ENCODE measurements around the gene LRRC8E. TPM values are rescaled to one million over a fixed set of nuclear protein-coding genes. Genes with fewer than 3 reads are reported as not detected.

LRRC8E gene
- total RNA-seq, 1 donor from 2014 or later: 6.6 TPM

DNA sequence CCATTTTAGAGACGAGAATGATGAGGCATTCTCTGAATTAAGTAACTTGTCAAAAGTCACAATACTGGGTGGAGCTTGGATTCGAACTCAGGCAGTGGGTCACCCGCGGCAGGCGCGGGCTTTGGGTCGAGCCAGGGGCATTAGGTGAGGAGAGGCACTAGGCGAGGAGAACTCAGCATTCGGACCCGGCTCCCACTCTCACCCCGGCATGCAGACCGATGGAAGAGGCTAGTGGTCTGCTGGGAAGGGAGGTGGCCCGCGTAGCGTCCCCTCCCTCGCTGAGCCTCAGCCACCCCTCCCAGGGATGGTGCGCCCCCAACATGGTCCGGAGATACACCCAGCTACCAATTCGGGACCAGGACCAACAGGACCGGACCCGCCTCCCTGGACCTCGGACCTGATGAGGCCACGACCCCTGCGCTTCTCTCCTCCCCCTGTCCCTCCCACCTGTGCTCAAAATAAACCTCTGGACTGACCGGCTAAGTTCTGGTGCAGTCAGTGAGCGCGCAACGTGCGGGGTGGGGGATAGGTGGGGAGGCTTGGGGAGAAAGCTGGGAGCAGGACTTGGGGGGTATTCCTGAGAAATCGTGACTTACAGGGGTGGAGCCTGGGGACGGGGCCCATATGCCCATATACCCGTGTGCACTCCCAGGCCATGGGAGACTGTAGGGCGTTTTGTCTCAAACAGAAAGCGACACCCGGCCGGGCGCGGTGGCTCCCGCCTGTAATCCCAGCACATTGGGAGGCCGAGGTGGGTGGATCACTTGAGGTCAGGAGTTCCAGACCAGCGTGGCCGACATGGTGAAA, 30.5 kb downstream of the LRRC8E start:
- H3K9me3 ChIP-seq: no peaks in the 10 kb centered on the region
- H3K36me3 ChIP-seq: peaks cover 15% of the 10 kb centered on the region
- no peak overlapping the region for H3K4me3 ChIP-seq
- peaks cover 54% of the 10 kb centered on the region for H3K4me1 ChIP-seq
- intact Hi-C loops (cut with DNase I): no loop called here
- TF ChIP-seq, protein P1, sequence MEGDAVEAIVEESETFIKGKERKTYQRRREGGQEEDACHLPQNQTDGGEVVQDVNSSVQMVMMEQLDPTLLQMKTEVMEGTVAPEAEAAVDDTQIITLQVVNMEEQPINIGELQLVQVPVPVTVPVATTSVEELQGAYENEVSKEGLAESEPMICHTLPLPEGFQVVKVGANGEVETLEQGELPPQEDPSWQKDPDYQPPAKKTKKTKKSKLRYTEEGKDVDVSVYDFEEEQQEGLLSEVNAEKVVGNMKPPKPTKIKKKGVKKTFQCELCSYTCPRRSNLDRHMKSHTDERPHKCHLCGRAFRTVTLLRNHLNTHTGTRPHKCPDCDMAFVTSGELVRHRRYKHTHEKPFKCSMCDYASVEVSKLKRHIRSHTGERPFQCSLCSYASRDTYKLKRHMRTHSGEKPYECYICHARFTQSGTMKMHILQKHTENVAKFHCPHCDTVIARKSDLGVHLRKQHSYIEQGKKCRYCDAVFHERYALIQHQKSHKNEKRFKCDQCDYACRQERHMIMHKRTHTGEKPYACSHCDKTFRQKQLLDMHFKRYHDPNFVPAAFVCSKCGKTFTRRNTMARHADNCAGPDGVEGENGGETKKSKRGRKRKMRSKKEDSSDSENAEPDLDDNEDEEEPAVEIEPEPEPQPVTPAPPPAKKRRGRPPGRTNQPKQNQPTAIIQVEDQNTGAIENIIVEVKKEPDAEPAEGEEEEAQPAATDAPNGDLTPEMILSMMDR (IDR thresholded peaks at IDR 0.05): no peak
- H3K27me3 ChIP-seq (ENCODE audit: low read depth): peaks cover 45% of the 10 kb centered on the region
- ATAC-seq (no peak), DNase-seq (no peak)
- no peak overlapping the region for H3K27ac ChIP-seq

DNA sequence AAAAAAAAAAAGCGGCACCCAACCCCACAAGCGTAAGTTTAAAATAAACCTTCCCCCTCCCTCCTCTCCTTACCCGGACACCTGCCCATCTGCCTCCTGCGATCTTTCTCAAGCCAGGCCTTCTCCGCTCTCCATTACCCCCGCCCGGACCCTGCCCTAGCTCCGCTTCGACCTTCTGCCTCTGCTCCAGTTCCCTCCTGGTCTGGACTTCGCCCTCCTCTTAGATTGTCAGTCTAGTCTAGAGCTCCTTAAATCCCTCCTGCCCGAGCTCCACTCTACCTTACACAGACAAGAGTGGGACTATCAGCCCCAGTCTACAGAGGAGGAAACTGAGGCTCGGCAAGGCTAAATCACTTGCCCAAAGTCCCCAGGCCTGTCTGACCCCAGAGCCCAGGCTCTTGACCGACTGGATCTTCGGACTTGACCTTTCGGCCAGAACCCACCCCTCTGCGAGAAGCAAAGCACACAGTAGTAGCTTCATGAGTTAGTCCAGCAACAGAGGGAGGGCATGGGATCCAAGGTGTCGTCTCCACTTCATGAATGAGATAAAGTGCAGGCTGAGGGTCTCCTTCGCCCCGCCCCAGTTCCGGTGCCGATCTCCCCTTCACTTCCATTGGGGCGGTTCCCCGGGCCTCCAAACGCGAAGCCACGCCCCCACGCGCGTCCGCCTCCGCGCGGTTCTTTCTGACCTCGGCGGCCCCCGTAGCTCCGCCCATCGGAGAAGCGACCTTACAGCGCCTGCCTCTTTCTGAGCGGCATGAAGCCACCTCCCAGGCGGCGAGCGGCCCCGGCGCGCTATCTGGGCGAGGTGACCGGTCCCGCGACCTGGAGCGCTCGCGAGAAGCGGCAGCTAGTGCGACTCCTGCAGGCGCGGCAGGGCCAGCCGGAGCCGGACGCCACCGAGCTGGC, 31.6 kb downstream of the LRRC8E start, which contains the start of gene SNAPC2:
SNAPC2 (plus strand) TSS at position 729 of the 909 bp plus-strand sequence; CDS start at position 758, 29 bp downstream.
- peaks cover 15% of the 10 kb centered on the region for H3K36me3 ChIP-seq
- intact Hi-C loops (cut with DNase I): no loop called here

DNA sequence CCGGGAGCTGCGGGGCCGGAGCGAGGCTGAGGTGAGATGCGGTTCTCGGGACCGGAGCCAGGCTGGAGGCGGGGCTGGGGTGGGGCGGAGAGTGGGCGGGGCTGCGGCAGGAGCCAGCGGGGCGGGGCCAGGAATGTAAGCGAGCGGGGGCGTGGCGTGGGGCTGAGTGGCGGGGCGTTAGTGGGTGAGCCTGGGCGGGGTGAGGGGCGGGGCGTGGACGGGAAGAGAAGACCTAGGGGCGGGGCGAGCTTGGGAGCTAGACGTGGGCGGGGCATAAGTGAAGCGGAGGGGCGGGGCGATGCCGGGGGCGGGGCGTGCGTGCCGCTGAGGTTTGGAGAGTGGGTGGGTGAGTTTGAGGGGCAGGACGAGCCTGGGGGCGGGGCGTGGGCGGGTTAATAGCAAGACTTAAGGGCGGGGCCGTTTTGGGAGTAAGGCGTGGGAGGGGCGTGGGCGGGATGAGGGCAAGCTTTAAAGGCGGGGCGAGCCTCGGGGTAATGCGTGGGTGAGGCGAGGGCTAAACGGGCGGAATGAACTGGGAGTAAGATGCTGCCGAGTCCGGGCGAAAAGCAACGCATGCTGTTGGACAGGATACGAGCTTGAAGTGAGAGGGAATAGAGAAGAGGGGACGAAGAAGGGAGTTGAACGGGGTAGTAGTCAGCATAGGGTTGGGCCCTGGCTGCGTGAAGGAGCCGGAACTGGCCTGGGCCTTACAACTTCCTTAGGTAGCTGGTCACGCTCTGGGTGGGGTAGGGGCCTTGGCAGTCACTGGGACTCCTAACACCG, 32.4 kb downstream of the LRRC8E start:
- intact Hi-C loops (cut with DNase I): no loop called here
- H3K4me1 ChIP-seq: peaks cover 58% of the 10 kb centered on the region

More for the DNA sequence above, 31.6 kb downstream of the LRRC8E start, which contains the start of gene SNAPC2:
- peak within 1 kb of the TSS; percentile 80 for H3K4me3 ChIP-seq
- ATAC-seq (peak; percentile 82 to 84), DNase-seq (peak; percentile 98)
- peak within 1 kb of the TSS; percentile 83 for H3K27ac ChIP-seq
- H3K27me3 ChIP-seq (ENCODE audit: low read depth): peaks cover 40% of the 10 kb centered on the region
- peaks cover 57% of the 10 kb centered on the region for H3K4me1 ChIP-seq
- H3K9me3 ChIP-seq: no peaks in the 10 kb centered on the region
- TF ChIP-seq, protein P1 (IDR thresholded peaks at IDR 0.05): no peak

DNA sequence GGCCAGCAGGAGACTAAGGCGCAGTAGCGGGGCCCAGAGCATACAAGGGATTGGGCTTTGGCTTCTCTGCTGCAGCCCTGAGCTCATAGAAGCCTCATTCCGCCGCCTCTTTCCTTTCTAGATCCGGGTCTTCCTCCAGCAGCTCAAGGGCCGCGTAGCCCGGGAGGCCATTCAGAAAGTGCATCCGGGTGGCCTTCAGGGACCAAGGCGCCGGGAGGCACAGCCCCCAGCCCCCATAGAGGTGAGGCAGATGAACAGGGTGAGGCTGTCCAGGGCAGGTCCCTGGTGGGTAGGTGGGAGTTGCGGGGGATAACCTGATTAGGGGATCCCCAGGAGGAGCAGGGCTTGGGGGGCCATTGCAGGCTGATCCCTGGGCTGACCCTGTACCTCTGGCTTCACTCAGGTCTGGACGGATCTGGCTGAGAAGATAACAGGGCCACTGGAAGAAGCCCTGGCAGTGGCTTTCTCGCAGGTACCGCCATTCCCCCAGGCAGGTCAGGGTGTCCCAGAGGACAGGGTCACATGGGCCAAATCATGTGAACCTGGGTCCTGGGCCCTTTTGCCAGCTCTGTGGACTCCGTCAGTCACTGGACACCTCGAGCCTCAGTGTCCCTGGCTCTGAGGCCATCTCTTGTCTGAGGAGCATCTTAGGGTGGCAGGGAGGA, 33.1 kb downstream of the LRRC8E start:
- Histone ChIP-seq H3K27ac (peak overlapping the region; percentile 83), H3K27me3 (ENCODE audit: low read depth) (peaks cover 24% of the 10 kb centered on the region), H3K36me3 (peaks cover 15% of the 10 kb centered on the region), H3K4me3 (peak overlapping the region; percentile 63), H3K9me3 (no peaks in the 10 kb centered on the region), H3K4me1 (peaks cover 54% of the 10 kb centered on the region)
- TF ChIP-seq, protein P1 (IDR thresholded peaks at IDR 0.05): no peak
- DNase-seq: no peak
- no peak for ATAC-seq
- intact Hi-C loops (cut with DNase I): no loop called here

More for the DNA sequence above, 32.4 kb downstream of the LRRC8E start:
- peak; percentile 100 for DNase-seq
- H3K36me3 ChIP-seq: peaks cover 15% of the 10 kb centered on the region
- peaks cover 31% of the 10 kb centered on the region for H3K27me3 ChIP-seq (ENCODE audit: low read depth)
- TF ChIP-seq, protein P1 (IDR thresholded peaks at IDR 0.05): no peak
- H3K4me3 ChIP-seq: peak overlapping the region; percentile 80
- H3K27ac ChIP-seq: peak overlapping the region; percentile 83
- peak; percentile 92 to 95 for ATAC-seq
- H3K9me3 ChIP-seq: no peaks in the 10 kb centered on the region
